SH-SY5Y (cell line): Measurements from ENCODE around the gene LRRC10B.

Experiments
- GATA2 ChIP-seq: IDR thresholded peaks from 2 replicates; pipeline ENCODE4 v1.6.1; 2011; ENCODE audit warnings: mild to moderate bottlenecking, low read depth, low read length
- GATA3 ChIP-seq: IDR thresholded peaks from 2 replicates; pipeline ENCODE4 v1.6.1; 2011; ENCODE audit warnings: low read depth, mild to moderate bottlenecking, low read length, moderate library complexity

GRCh38 chr11:61476371-61476770 lies 32.2 kb upstream of the LRRC10B start:
- TF ChIP-seq GATA2 (no peak), GATA3 (no peak)
